C4-2B (cell line): Measurements from ENCODE around the gene GBA2.

ENCODE experiments used
- H3K27ac ChIP-seq: fragments of 450-650 bp; 2 replicates; pipeline ENCODE4 v1.5.1; 2017
- ZFX ChIP-seq: fragments of 450-650 bp; IDR thresholded peaks from 2 replicates; pipeline ENCODE4 v1.6.1; 2017
- TF ChIP-seq, protein P1 (sequence below): fragments of 450-650 bp; conservative IDR thresholded peaks from 2 replicates; pipeline ENCODE4 v1.5.1; 2017; ENCODE audit warnings: mild to moderate bottlenecking

Gene GBA2

DNA sequence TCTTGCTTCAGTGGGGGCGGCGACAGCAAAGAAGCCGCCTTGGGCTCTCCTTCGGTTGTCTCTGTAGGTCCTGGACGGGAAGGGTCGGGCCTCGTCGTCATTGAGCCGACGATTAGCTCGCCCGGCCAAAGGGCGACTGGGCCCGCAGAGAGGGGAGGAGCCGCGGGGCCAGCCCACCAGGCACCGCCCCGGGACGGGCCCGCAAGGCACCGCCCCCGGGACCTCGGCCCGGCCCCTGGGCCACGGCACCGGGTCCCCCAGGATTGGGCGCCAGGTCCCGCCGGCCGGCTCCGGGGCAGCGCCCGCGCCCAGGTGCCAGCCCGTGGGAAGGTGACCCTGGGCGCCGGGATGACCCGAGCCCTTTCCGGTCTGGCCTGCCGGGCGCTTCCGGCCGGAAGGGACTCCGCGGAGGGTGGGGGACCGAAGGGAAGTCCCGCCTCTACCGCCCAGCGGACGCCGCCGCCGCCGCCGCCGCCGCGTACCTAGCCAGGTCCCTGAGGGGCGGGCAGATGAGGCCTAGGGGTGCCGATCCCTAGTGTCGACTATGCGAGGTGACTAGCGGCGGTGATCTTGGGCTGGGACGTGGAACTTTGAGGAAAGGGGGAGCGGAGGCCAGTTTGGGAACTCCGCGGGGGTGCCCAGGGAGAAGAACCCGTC is at the start of gene GBA2, which contains the start of gene RGP1:
TSS of gene GBA2 (minus strand) at position 371 of the 657 bp plus-strand sequence. CDS start 524 bp downstream, outside the sequence.
TSS of gene RGP1 (plus strand) at position 430 of the 657 bp plus-strand sequence. CDS start 469 bp downstream, outside the sequence.
- peak within 1 kb of the TSS; percentile 90 for H3K27ac ChIP-seq
- TF ChIP-seq ZFX, result peak; percentile 80
- TF ChIP-seq, protein P1, sequence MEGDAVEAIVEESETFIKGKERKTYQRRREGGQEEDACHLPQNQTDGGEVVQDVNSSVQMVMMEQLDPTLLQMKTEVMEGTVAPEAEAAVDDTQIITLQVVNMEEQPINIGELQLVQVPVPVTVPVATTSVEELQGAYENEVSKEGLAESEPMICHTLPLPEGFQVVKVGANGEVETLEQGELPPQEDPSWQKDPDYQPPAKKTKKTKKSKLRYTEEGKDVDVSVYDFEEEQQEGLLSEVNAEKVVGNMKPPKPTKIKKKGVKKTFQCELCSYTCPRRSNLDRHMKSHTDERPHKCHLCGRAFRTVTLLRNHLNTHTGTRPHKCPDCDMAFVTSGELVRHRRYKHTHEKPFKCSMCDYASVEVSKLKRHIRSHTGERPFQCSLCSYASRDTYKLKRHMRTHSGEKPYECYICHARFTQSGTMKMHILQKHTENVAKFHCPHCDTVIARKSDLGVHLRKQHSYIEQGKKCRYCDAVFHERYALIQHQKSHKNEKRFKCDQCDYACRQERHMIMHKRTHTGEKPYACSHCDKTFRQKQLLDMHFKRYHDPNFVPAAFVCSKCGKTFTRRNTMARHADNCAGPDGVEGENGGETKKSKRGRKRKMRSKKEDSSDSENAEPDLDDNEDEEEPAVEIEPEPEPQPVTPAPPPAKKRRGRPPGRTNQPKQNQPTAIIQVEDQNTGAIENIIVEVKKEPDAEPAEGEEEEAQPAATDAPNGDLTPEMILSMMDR, result no peak

DNA sequence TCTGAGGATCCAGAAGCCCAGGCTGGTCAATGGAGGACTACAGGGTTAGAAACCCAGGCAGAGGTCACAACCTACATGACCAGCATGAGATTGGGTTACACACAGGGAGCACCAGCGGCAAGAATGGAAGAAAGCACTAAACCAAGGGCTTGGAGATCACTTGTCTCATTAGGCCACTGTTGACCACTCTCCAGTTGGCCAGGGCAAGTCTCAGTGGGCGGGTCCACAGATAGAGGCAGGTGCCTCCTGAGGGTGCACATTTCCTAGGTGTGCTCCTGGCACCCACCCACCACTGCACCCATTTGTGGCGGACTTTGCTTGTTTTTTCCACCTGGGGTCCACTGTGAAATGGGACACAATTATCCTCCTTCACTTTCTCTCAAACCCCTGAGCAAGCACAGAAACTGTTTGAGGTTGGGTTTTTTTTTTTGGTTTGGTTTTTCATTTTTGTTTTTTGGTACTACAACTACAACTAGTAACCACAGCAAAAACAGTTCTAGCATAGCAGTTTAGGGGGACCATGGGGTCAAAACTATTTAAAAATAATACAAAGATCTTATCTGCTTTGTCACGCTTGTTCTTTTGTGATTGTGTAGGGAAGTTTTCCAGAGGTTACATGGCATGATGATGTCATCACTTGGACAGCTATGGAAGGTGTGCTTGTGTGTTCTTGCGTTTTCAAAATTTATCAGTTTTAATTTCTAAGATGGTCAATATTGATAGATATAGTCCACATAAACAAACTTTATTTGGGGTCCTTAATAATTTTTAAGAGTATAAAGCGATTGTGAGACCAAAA is 48.5 kb upstream of the GBA2 start:
- H3K27ac ChIP-seq, result no peak overlapping the region
- TF ChIP-seq ZFX, result no peak
- TF ChIP-seq, protein P1, result no peak

DNA sequence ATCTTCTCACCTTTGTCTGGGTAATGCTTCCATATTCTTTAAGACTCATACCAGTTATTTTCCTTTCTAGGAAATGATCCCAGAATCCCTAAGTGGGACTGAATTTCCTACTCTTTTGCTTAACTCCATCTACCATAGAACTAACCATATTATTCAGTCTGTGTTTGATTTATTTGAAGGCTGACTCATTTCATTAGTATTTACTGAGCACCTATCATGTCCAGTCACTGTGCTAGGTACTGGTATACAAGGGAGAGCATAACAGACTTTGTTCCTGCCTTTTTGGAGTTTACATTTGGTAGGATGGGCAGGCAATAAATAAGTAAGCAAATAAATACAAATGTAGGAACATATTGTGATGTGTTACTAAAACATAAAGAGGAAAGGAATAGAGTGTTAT is 46.7 kb upstream of the GBA2 start:
- TF ChIP-seq, protein P1, result no peak
- no peak for TF ChIP-seq ZFX
- no peak overlapping the region for H3K27ac ChIP-seq

DNA sequence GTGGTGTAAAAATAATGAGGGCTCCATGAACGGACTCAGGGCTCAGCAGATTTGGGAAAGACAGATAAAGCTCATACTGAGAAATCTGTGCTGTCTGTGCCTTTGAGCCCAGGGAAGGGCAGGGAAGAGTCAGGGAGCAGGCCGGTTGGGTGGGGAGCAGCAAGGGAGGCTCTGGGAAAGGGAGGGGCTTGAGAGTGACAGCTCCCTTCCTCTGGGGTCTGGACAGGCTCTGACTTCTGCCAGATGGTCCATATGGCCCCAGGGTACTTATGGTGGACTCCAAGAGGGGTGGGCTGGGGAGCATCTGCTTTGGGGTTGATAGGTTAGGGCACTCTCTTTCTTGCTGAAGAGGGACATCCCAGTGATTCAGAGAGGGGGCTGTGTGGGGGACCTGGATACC is 44.4 kb upstream of the GBA2 start:
- TF ChIP-seq, protein P1, result no peak
- TF ChIP-seq ZFX, result no peak
- no peak overlapping the region for H3K27ac ChIP-seq

DNA sequence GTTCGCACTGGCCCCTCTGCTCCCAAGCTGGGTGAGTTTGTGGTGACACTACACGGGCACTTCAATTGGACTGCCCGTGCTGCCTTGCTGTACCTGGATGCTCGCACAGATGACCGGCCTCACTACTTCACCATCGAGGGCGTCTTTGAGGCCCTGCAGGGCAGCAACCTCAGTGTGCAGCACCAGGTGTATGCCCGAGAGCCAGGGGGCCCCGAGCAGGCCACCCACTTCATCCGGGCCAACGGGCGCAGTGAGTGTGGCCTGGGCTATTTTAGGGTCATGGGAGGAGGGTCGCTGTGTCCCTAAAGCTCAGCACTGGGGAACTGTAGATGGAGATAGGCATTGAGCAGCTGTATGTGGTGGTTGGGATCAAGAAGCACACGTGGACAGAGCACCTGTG is 43.8 kb upstream of the GBA2 start:
- TF ChIP-seq, protein P1, result no peak
- no peak for TF ChIP-seq ZFX
- no peak overlapping the region for H3K27ac ChIP-seq

DNA sequence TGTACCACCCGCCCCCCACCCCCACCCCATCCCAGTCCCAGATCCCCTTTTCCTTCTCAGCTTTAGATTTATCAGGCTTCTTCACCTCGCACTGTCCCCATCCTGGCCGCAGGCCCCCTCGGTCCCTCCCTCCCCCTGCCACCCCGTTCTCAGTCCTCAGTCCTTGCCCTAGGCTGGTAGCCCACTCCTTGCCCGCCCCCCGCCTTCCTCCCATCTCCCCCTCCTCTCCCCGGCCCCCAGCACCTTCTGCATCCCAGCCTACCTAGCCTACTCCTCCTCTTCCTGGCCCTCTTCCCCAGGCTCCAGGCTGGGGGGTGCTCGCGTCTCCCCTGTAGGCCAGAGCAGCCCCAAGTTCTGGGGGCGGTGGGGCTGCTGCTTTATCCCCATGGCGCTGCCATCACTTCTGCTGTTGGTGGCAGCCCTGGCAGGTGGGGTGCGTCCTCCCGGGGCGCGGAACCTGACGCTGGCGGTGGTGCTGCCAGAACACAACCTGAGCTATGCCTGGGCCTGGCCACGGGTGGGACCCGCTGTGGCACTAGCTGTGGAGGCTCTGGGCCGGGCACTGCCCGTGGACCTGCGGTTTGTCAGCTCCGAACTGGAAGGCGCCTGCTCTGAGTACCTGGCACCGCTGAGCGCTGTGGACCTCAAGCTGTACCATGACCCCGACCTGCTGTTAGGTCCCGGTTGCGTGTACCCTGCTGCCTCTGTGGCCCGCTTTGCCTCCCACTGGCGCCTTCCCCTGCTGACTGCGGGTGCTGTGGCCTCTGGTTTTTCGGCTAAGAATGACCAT is 43.2 kb upstream of the GBA2 start:
- TF ChIP-seq, protein P1, result no peak
- TF ChIP-seq ZFX, result no peak
- no peak overlapping the region for H3K27ac ChIP-seq
